GM23248 (cell line): Measurements from ENCODE around the gene PMVK.

ENCODE experiments used
- EZH2 ChIP-seq: fragments of 200-600 bp; sonication (generic); IDR thresholded peaks from 2 replicates; pipeline ENCODE4 v1.6.1; 2018; ENCODE audit warnings: antibody characterized with exemption, mild to moderate bottlenecking; ENCODE audit not compliant: insufficient read depth, poor library complexity, severe bottlenecking
- EZH2phosphoT487 ChIP-seq: fragments of 200-600 bp; sonication (generic); IDR thresholded peaks from 2 replicates; pipeline ENCODE4 v1.6.1; 2018; ENCODE audit warnings: antibody characterized with exemption, moderate library complexity, mild to moderate bottlenecking, low read depth; ENCODE audit not compliant: insufficient read depth

DNA sequence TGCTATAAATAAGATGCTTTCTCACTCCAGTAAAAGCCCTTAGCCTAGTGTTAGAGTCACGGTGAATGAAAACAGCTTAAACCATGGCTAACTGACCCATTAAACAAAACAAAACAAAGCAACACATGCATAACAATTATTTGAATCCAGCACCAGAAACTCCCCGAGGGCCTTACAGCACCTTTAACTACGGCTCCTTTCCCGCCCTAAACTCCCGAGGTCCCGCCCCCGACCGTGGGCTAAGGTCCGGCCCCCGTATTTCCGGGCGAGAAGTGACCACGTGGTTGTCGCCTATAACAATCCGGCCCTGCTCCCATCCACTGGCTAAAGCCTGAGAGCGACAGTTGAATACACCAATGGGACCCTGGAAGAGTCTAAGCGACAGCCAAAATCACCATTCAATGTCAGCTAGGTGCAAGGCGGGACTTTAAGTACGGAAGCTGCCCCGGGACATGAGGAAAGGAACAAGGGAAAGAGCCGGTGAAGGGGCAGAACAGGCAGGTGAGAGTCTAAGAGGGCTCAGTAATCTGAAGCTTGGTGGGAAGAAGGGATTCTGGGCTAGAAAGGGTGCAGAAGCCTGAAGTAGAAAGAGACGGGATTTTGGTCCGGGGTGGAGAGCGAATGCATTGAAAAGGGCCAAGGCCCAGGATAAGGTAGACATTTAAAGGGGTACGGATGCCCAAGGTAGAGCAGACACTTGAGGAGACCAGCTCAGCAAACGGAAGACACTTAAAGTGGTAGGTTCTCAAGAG, 46.6 kb upstream of the PMVK start, which contains the start of gene FLAD1:
- TF ChIP-seq EZH2 (no peak), EZH2phosphoT487 (no peak)
